K562 (cell line): Measurements from ENCODE around the gene MPIG6B. TPM values are rescaled to one million over a fixed set of nuclear protein-coding genes. Genes with fewer than 3 reads are reported as not detected.

ENCODE experiments used
- CHD4 ChIP-seq: fragments of 200-600 bp; sonication (generic); IDR thresholded peaks from 3 replicates; pipeline ENCODE4 v1.6.1; 2012; ENCODE audit warnings: low read depth, mild to moderate bottlenecking, mixed read lengths, low read length, inconsistent platforms; ENCODE audit not compliant: insufficient read depth, insufficient replicate concordance, poor library complexity, severe bottlenecking
- FOXJ2 ChIP-seq: fragments of 200-800 bp; sonication (Bioruptor generic); IDR thresholded peaks from 2 replicates; pipeline ENCODE4 v1.6.1; 2016; ENCODE audit warnings: missing genetic modification characterization, missing compliant biosample characterization
- FOXM1 ChIP-seq, 2 experiments: fragments of 450-650 bp in 1 of 2; sonication (generic) in 1 of 2; formaldehyde crosslinking in 1 of 2; IDR thresholded peaks; 2 replicates each; pipeline versions ENCODE4 v1.6.1 to v1.9.0; 2017 to 2022; ENCODE audit warnings: low read depth in 2 of 2, mild to moderate bottlenecking in 2 of 2, missing genetic modification reagents in 1 of 2, moderate library complexity in 1 of 2
- FOXP4 ChIP-seq: sonication (generic); formaldehyde crosslinking; IDR thresholded peaks from 2 replicates; pipeline ENCODE4 v1.8.0; 2022; ENCODE audit warnings: mild to moderate bottlenecking, missing genetic modification reagents, borderline replicate concordance
- HDAC2 ChIP-seq: fragments of 450-650 bp; IDR thresholded peaks from 2 replicates; pipeline ENCODE4 v1.6.1; 2016; ENCODE audit warnings: mild to moderate bottlenecking
- HDAC8 ChIP-seq: fragments of 450-650 bp; IDR thresholded peaks from 2 replicates; pipeline ENCODE4 v1.6.1; 2016; ENCODE audit warnings: mild to moderate bottlenecking, missing genetic modification characterization, moderate library complexity, missing compliant biosample characterization
- HSF4 ChIP-seq: fragments of 250-450 bp; sonication (Bioruptor Pico); IDR thresholded peaks from 2 replicates; pipeline ENCODE4 v2.1.2; 2022; ENCODE audit warnings: mild to moderate bottlenecking, moderate library complexity, borderline replicate concordance
- KDM4B ChIP-seq, 2 experiments: fragments of 450-650 bp in 1 of 2; sonication (generic) in 1 of 2; IDR thresholded peaks; 2 replicates each; pipeline ENCODE4 v1.6.1; 2016 to 2017; ENCODE audit warnings: borderline replicate concordance in 2 of 2, antibody characterized with exemption in 1 of 2, low read depth in 1 of 2, mild to moderate bottlenecking in 1 of 2
- NCOA1 ChIP-seq: fragments of 450-650 bp; IDR thresholded peaks from 2 replicates; pipeline ENCODE4 v1.6.1; 2016; ENCODE audit warnings: low read depth
- NR3C1 ChIP-seq: sonication (generic); formaldehyde crosslinking; IDR thresholded peaks from 2 replicates; pipeline ENCODE4 v1.8.1; 2022; ENCODE audit warnings: missing genetic modification reagents
- PATZ1 ChIP-seq: fragments of 250-450 bp; sonication (Bioruptor Pico); IDR thresholded peaks from 2 replicates; pipeline ENCODE4 v1.5.0; 2020; ENCODE audit warnings: mild to moderate bottlenecking, borderline replicate concordance
- RHOXF2B ChIP-seq: fragments of 250-450 bp; sonication (Bioruptor Pico); conservative IDR thresholded peaks from 2 replicates; pipeline ENCODE4 v1.5.1; 2021
- SRSF3 ChIP-seq: fragments of 200-400 bp; formaldehyde crosslinking; IDR thresholded peaks from 2 replicates; pipeline ENCODE4 v1.6.1; 2016; ENCODE audit warnings: mild to moderate bottlenecking, low read length, moderate library complexity; ENCODE audit not compliant: insufficient read depth
- TAF7 ChIP-seq: fragments of 450-650 bp; IDR thresholded peaks from 2 replicates; pipeline ENCODE4 v1.6.1; 2016; ENCODE audit warnings: missing genetic modification characterization, missing compliant biosample characterization
- TCF7L2 ChIP-seq: fragments of 150-350 bp; IDR thresholded peaks from 2 replicates; pipeline ENCODE4 v1.6.1; 2016; ENCODE audit warnings: low read depth, mild to moderate bottlenecking, low read length, moderate library complexity
- TEAD2 ChIP-seq: fragments of 450-650 bp; IDR thresholded peaks from 2 replicates; pipeline ENCODE4 v1.6.1; 2016; ENCODE audit warnings: missing genetic modification characterization, control low read depth, missing compliant biosample characterization
- XRCC4 ChIP-seq: IDR thresholded peaks from one replicate; pipeline ENCODE4 v1.6.1; 2011; ENCODE audit not compliant: insufficient read depth, insufficient read length; ENCODE audit errors: extremely low read depth
- ZNF143 ChIP-seq: sonication (generic); formaldehyde crosslinking; IDR thresholded peaks from 2 replicates; pipeline ENCODE4 v1.9.0; 2022; ENCODE audit warnings: mild to moderate bottlenecking, missing genetic modification reagents
- ZNF324 ChIP-seq: fragments of 250-450 bp; sonication (Bioruptor Pico); IDR thresholded peaks from 2 replicates; pipeline ENCODE4 v1.4.0; 2020; ENCODE audit warnings: mild to moderate bottlenecking
- ZNF764 ChIP-seq: fragments of 250-450 bp; sonication (Bioruptor Pico); IDR thresholded peaks from 2 replicates; pipeline ENCODE4 v1.4.0; 2020; ENCODE audit warnings: low read depth, mild to moderate bottlenecking, moderate library complexity
- polyA plus RNA-seq, 8 experiments: library from polyadenylated mRNA; depleted of rRNA in 4 of 8; stranded (reverse) in 5 of 8; unstranded in 3 of 8; fragments of >200 nt; fragmentation: Nextera tagmentation in 2 of 8; fragmentation: Illumina TruSeq in 1 of 8; extraction: Ambion mirVana in 2 of 8; extraction: Trizol in 1 of 8; gene quantifications; 2 replicates each; pipeline versions ENCODE4 v1.2.1 to v1.2.3, GENCODE V29; 2011 to 2014; ENCODE audit warnings: inconsistent platforms in 1 of 8, missing spikeins in 1 of 8
- total RNA-seq, 7 experiments: library from RNA; depleted of rRNA in 6 of 7; stranded (reverse); fragments of >200 nt in 6 of 7; fragmentation: Illumina TruSeq in 2 of 7; extraction: Trizol in 2 of 7; gene quantifications; 2 replicates each; pipeline versions ENCODE4 v1.2.1 to v1.2.3, GENCODE V29; 2011 to 2021; ENCODE audit warnings: low replicate concordance in 1 of 7
- TF ChIP-seq, protein P1 (sequence below): fragments of 450-650 bp; IDR thresholded peaks from 2 replicates; pipeline ENCODE4 v1.7.0; 2016; ENCODE audit warnings: borderline replicate concordance

Gene MPIG6B
- total and polyA plus RNA-seq, 9 of the 15 experiments (the other 6 are each of a cell fraction or from before 2014, with no cell fraction given), result 0.11 to 1.2 (median 0.28) TPM; not detected in 1

- TF ChIP-seq ZNF143, result peak; percentile 65
- TF ChIP-seq, protein P1, sequence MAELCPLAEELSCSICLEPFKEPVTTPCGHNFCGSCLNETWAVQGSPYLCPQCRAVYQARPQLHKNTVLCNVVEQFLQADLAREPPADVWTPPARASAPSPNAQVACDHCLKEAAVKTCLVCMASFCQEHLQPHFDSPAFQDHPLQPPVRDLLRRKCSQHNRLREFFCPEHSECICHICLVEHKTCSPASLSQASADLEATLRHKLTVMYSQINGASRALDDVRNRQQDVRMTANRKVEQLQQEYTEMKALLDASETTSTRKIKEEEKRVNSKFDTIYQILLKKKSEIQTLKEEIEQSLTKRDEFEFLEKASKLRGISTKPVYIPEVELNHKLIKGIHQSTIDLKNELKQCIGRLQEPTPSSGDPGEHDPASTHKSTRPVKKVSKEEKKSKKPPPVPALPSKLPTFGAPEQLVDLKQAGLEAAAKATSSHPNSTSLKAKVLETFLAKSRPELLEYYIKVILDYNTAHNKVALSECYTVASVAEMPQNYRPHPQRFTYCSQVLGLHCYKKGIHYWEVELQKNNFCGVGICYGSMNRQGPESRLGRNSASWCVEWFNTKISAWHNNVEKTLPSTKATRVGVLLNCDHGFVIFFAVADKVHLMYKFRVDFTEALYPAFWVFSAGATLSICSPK, result peak; percentile 17; the same call in 1 of the 2 replicates
- peak; percentile 18 for TF ChIP-seq CHD4
- TF ChIP-seq FOXJ2 (tag), result 0 out of 2 replicates have a peak, but pooled peaks have one; percentile 62
- no peak for TF ChIP-seq FOXM1 (IDR thresholded peaks at IDR 0.05; ENCODE audit: low read depth)
- TF ChIP-seq FOXM1 (CRISPR knock-in tag; IDR thresholded peaks at IDR 0.05; ENCODE audit: low read depth), result peak; percentile 97
- TF ChIP-seq NR3C1, result no peak
- TF ChIP-seq NCOA1, result no peak
- peak; percentile 96 for TF ChIP-seq TAF7
- peak; percentile 98; the same call in 1 of the 2 replicates for TF ChIP-seq FOXP4 (CRISPR knock-in tag)
- TF ChIP-seq HDAC2, result peak; percentile 80
- peak; percentile 65; the same call in 1 of the 2 replicates for TF ChIP-seq RHOXF2B (CRISPR knock-in tag)
- no peak for TF ChIP-seq XRCC4
- no peak for TF ChIP-seq ZNF324 (CRISPR knock-in tag)
- no peak for TF ChIP-seq KDM4B (IDR thresholded peaks at IDR 0.05; ENCODE audit: borderline replicate concordance in 2 of 2, low read depth in 1 of 2)
- TF ChIP-seq TEAD2 (tag), result no peak
- TF ChIP-seq ZNF764 (CRISPR knock-in tag), result peak; percentile 44; the same call in 1 of the 2 replicates
- TF ChIP-seq TCF7L2, result peak; percentile 29; the same call in 1 of the 2 replicates
- no peak for TF ChIP-seq HSF4 (CRISPR knock-in tag)
- peak; percentile 99 for TF ChIP-seq SRSF3
- TF ChIP-seq HDAC8 (tag), result peak; percentile 78; the same call in 1 of the 2 replicates
- no peak for TF ChIP-seq PATZ1 (CRISPR knock-in tag)
These were observed 16.6 kb downstream of the MPIG6B start, which contains the start of gene MSH5 (continued) for GRCh38 chr6:31739639-31740396.
